Right ventricle myocardium superior (tissue), 1 donor: ENCODE measurements around the gene KCND2. TPM values are rescaled to one million over a fixed set of nuclear protein-coding genes. Genes with fewer than 3 reads are reported as not detected.

Experiments used
- ATAC-seq: fragments of 200-7000 bp; cut with Tn5 transposase; one replicate; pipeline ENCODE4 v1.9.1; 2020; ENCODE audit warnings: mild to moderate bottlenecking; ENCODE audit not compliant: poor library complexity
- DNase-seq: peaks from one replicate; pipeline ENCODE4 v3.0.0-alpha.2; 2020
- intact Hi-C: fragments of 100-400 bp; cut with DNase I; formaldehyde crosslinking; loops from one replicate; pipeline ENCODE4 v1.11.2; 2022
- total RNA-seq: library from RNA; stranded (reverse); fragmentation: NEBNext Ultra II Directional; extraction: Animal tissue kit (Norgen Biotek cat#: 25700); gene quantifications from one replicate; pipeline ENCODE4 v1.2.1, GENCODE V29; 2021
- donor health status: DM: no; HTN: yes; CAD: no; lungs with severe emphysema.

KCND2 gene
- total RNA-seq, 1 donor from 2014 or later, result not detected

DNA sequence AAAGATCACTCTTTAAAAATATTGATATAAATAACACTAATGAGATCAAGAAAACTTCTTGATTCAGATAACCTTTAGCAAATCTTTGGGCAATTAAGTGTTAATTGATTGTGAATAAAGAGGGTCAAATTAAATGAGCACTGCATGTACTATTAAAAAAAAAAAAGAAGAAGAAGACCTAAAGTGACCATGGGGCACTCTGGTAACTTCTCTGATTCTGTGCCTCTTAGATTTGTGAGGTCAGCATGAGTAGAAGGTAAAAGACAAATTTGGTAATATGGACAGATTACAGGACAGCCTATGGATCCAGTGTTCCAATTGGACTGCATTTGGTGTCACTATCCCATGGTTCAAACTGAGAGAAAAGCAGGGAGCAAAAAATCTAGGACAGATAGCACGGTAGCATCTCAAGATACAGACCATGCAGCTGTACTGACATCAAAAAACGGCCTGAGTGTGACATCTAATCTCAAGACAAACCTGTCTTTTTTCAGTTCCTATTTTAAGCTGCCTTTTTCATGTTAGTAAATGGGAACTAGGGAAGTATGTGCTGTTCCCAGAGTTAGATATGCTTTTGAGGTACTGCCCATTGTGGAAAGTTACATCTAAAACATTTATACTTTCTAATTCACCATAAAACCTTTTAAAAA is 128.0 kb downstream of the KCND2 start:
- intact Hi-C loops, result no loop called here
- ATAC-seq, result no peak
- DNase-seq, result no peak

GRCh38 chr7:120402079-120402767 is 129.2 kb downstream of the KCND2 start:
- no peak for ATAC-seq
- intact Hi-C loops, result no loop called here
- DNase-seq, result no peak

GRCh38 chr7:120402801-120403200 is 129.8 kb downstream of the KCND2 start:
- DNase-seq (no peak), ATAC-seq (no peak)
- intact Hi-C loops, result no loop called here

GRCh38 chr7:120404042-120404441 is 131.1 kb downstream of the KCND2 start:
- intact Hi-C loops, result no loop called here
- ATAC-seq, result no peak
- DNase-seq, result no peak

DNA sequence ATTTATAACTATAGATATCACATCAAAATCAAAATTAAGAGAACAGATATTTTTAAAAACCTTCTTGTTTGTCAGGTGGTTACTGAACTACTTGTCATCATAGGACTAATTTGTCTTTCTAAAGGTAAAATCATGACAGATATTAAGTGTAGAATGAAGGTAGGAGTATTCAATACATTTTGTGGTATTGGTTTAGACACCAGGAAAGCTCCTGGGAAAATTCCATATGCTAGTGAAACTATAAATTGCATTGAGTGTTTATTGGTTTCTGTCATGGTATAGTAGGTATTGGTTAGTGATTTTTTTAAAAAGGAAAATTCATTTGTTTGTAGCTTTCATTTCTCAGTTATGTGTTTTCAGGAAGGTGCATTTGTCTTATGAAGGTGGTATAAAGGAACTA is 132.7 kb downstream of the KCND2 start:
- DNase-seq (no peak), ATAC-seq (no peak)
- intact Hi-C loops, result no loop called here

DNA sequence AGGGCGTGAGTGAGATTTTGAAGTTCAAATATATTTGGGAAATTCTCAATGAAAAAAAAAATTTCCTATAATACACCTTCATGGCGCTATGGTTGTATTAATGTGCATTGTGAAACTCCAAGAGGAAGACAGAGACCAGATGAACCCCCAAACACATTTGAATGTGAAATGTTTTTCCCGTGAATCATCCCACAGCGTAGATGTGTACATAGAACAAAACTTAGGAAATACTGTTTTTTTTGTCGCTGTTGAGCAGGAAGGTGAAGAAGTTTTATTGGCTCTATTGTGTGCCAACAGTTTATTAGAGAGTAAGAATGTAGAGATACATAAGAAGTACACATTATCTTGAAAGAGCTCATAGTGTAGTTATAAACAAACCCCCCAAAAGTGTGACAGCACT is 134.0 kb downstream of the KCND2 start:
- intact Hi-C loops, result no loop called here
- DNase-seq, result no peak
- ATAC-seq, result no peak

GRCh38 chr7:120412139-120413050 is 139.4 kb downstream of the KCND2 start:
- intact Hi-C loops, result no loop called here
- DNase-seq (no peak), ATAC-seq (no peak)

DNA sequence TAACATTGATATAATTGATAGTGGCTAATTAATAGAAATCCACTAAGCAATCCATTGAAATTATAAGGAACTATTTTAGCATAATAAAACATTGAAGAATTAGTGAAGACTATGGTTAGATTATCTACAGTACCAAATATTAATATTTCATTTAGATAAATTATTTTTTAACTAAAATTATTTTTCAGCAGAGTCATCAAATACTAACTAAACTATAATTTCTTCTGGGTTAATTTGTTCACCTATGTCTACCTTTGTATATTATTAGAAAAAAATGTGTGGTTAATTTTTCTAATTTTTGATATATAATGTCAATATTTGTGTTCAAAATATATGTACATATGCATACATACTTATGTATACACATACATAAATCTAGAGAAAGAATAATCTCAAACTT is 140.2 kb downstream of the KCND2 start:
- no peak for DNase-seq
- ATAC-seq, result no peak
- intact Hi-C loops, result no loop called here

DNA sequence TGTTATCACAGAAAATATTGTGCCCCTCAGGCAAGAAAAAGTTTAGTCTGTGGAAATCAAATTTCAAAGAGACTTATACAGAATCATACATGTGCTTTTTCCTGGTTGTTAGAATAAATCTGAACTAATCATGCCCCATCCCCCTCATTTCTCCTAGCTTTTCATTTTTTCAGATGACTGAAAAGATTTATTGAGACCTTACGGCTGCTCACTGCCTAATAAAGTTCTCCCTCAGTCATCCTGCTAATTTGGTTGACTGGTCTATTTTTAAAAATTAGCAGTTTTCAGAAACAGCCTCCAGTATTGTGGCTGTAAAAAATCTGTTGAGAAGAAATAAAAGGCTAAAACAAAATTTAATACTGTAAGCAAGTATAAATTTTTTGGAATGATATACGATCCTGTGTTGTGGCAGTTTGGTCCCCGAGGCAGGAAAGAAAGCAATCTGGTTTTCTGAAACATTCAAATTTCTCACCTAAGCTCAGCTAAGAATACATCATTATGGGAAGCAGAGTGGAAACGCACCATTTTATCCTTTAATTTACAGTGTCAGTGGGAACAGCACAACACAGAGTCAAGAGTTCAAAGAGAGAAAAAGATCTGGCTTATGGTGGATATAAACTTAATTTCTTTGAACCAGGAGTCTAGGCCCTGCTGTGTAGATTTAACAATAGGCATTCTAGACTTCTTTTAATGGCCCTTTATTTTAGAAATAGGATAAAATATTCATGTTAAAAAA is 144.4 kb downstream of the KCND2 start:
- ATAC-seq, result no peak
- intact Hi-C loops, result no loop called here
- no peak for DNase-seq

GRCh38 chr7:120421151-120421651 is 148.2 kb downstream of the KCND2 start:
- intact Hi-C loops, result no loop called here
- DNase-seq (no peak), ATAC-seq (no peak)

DNA sequence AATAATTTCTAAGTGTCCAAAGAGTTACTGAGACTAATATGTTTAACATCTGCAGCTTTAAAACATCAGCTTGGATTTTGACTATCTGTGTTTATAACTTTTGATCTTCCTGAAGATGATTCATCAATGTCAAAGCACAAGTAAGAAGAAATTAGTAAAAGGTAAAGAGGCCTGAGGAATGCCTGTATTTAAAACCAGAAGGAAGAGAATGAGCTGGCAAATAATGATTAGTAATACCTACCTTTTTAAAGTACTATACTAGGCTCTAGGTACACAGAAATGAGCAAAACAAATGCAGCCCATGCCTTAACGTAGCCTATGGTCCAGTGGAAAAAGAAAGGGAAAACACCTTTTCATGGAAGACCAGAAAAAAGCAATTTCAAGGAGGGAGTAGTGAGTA is 158.0 kb downstream of the KCND2 start:
- intact Hi-C loops, result no loop called here
- ATAC-seq (no peak), DNase-seq (no peak)

GRCh38 chr7:120436487-120437060 is 163.6 kb downstream of the KCND2 start:
- ATAC-seq, result no peak
- intact Hi-C loops, result no loop called here

GRCh38 chr7:120441850-120442249 is 168.9 kb downstream of the KCND2 start:
- no peak for ATAC-seq
- no peak for DNase-seq
- intact Hi-C loops, result no loop called here

More at GRCh38 chr7:120436487-120437060, 163.6 kb downstream of the KCND2 start:
- no peak for DNase-seq

DNA sequence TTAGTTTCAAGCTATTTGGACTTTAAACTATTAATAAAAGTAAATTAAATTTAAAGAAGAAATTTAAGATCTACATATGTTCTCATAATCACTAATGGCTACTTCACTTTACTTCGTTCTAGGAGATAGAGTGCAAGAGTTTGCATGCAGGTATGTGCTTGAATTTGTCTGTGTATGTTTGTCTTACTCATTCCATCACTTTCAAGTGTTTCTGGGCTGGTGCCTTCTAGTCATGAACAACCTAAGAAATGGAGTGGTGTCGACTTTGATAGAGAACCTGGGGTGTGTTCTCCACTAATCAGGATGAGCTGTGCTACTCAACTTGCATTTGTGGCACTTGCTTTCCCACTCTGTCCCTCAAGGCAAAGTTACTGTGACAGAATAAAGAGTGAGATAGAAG is 169.9 kb downstream of the KCND2 start:
- intact Hi-C loops, result no loop called here
- DNase-seq, result no peak
- ATAC-seq, result no peak

GRCh38 chr7:120444650-120445049 is 171.7 kb downstream of the KCND2 start:
- no peak for ATAC-seq
- intact Hi-C loops, result no loop called here
- no peak for DNase-seq

DNA sequence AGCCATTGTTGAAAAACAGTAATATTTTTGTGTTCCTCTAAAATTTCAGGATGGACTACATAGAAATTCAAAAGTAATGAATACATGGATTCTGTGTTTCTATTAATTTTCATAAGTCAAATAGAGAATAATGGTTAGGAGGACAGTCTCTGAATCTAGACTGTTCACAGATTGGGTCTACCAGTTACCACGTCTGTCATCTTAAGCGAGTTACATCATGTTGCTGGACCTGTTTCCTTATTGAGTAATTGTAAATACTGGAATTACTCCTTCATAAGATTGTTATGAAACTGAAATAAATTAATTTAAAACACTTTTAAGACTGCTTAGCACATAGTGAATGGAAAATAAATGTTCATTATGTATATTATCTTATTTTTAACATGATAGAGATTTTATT is 172.3 kb downstream of the KCND2 start:
- no peak for DNase-seq

GRCh38 chr7:120452665-120453064 is 179.7 kb downstream of the KCND2 start:
- no peak for DNase-seq
- ATAC-seq, result no peak
- intact Hi-C loops, result no loop called here

More for the DNA sequence above, 172.3 kb downstream of the KCND2 start:
- intact Hi-C loops, result no loop called here
- ATAC-seq, result no peak

GRCh38 chr7:120456699-120457098 is 183.7 kb downstream of the KCND2 start:
- intact Hi-C loops, result no loop called here
- ATAC-seq (no peak), DNase-seq (no peak)
